ENCODE data around the gene MLIP. TPM values are rescaled to one million over a fixed set of nuclear protein-coding genes. Genes with fewer than 3 reads are reported as not detected.
"Not testable (repeated sequence)": the region's sequence is repeated elsewhere in the genome, so short reads cannot be mapped to it uniquely, and the experiment has no call there.

The MLIP gene
- total RNA-seq, 1 donor from 2014 or later = not detected

- intact Hi-C loops (cut with micrococcal nuclease) = no loop called here
Measured at GRCh38 chr6:54140811-54141210, 29.6 kb downstream of the MLIP start.

- intact Hi-C loops (cut with micrococcal nuclease) = no loop called here
Measured at GRCh38 chr6:54142889-54143519, 31.8 kb downstream of the MLIP start.

GRCh38 chr6:54151861-54152260 is 40.6 kb downstream of the MLIP start:
- intact Hi-C loops (cut with micrococcal nuclease) = no loop called here

- intact Hi-C loops (cut with micrococcal nuclease) = no loop called here
Measured at GRCh38 chr6:54156650-54157250, 45.5 kb downstream of the MLIP start.

- intact Hi-C loops (cut with micrococcal nuclease) = no loop called here
Measured at GRCh38 chr6:54157405-54157804, 46.2 kb downstream of the MLIP start.

- intact Hi-C loops (cut with micrococcal nuclease) = no loop called here
Measured at GRCh38 chr6:54173089-54173488, 61.8 kb downstream of the MLIP start.

- intact Hi-C loops (cut with micrococcal nuclease) = no loop called here
Measured at GRCh38 chr6:54179152-54179551, 67.9 kb downstream of the MLIP start.

GRCh38 chr6:54183616-54184015 is 72.4 kb downstream of the MLIP start:
- intact Hi-C loops (cut with micrococcal nuclease) = no loop called here

GRCh38 chr6:54185885-54186284 is 74.6 kb downstream of the MLIP start:
- intact Hi-C loops (cut with micrococcal nuclease) = no loop called here

- intact Hi-C loops (cut with micrococcal nuclease) = no loop called here
Measured at GRCh38 chr6:54188846-54189245, 77.6 kb downstream of the MLIP start.

GRCh38 chr6:54191461-54191860 is 80.2 kb downstream of the MLIP start:
- intact Hi-C loops (cut with micrococcal nuclease) = no loop called here

- intact Hi-C loops (cut with micrococcal nuclease) = no loop called here
Measured at GRCh38 chr6:54192993-54193392, 81.8 kb downstream of the MLIP start.

- intact Hi-C loops (cut with micrococcal nuclease) = no loop called here
Measured at GRCh38 chr6:54193560-54193959, 82.3 kb downstream of the MLIP start.

GRCh38 chr6:54194067-54194466 is 82.8 kb downstream of the MLIP start:
- intact Hi-C loops (cut with micrococcal nuclease) = no loop called here

- intact Hi-C loops (cut with micrococcal nuclease) = no loop called here
Measured at GRCh38 chr6:54195637-54196036, 84.4 kb downstream of the MLIP start.

- intact Hi-C loops (cut with micrococcal nuclease) = no loop called here
Measured at GRCh38 chr6:54196905-54197304, 85.7 kb downstream of the MLIP start.

- intact Hi-C loops (cut with micrococcal nuclease) = no loop called here
Measured at GRCh38 chr6:54198134-54198533, 86.9 kb downstream of the MLIP start.

- intact Hi-C loops (cut with micrococcal nuclease) = not testable (repeated sequence)
Measured at GRCh38 chr6:54203474-54204035, 92.3 kb downstream of the MLIP start.

GRCh38 chr6:54204921-54205591 is 93.8 kb downstream of the MLIP start:
- intact Hi-C loops (cut with micrococcal nuclease) = no loop called here

- intact Hi-C loops (cut with micrococcal nuclease) = no loop called here
Measured at GRCh38 chr6:54206510-54206909, 95.3 kb downstream of the MLIP start.

GRCh38 chr6:54209983-54210382 is 98.7 kb downstream of the MLIP start:
- intact Hi-C loops (cut with micrococcal nuclease) = not testable (repeated sequence)

GRCh38 chr6:54214286-54214685 is 103.0 kb downstream of the MLIP start:
- intact Hi-C loops (cut with micrococcal nuclease) = no loop called here

Data from T-helper 2 cell treated with Interferon-gamma antibody and Interleukin-4, amounts not matched to agents 100 ng/mL and 5 ng/mL, for 36 hours (primary cell).